GM12878 (cell line): ENCODE data around the gene PRPF31. TPM values are rescaled to one million over a fixed set of nuclear protein-coding genes. Genes with fewer than 3 reads are reported as not detected.
A peak's percentile ranks its signal among the peaks of the same experiment; 100 is the strongest.

Experiments used
- EZH2 ChIP-seq: IDR thresholded peaks from 2 replicates; pipeline ENCODE4 v1.6.1; 2012; ENCODE audit warnings: low read depth, mild to moderate bottlenecking, control low read depth, inconsistent platforms, low read length, borderline replicate concordance; ENCODE audit not compliant: control insufficient read depth
- HCFC1 ChIP-seq: fragments of 150-350 bp; IDR thresholded peaks from 2 replicates; pipeline ENCODE4 v1.6.1; 2014; ENCODE audit warnings: low read length
- KDM1A ChIP-seq: fragments of 200-600 bp; sonication (generic); IDR thresholded peaks from 2 replicates; pipeline ENCODE4 v1.6.1; 2016; ENCODE audit warnings: borderline replicate concordance
- MEF2B ChIP-seq: fragments of 450-650 bp; IDR thresholded peaks from 2 replicates; pipeline ENCODE4 v1.6.1; 2018; ENCODE audit warnings: mild to moderate bottlenecking, moderate library complexity; ENCODE audit not compliant: partially characterized antibody, poor library complexity, severe bottlenecking
- NFYB ChIP-seq: IDR thresholded peaks from 2 replicates; pipeline ENCODE4 v1.6.1; 2011; ENCODE audit warnings: low read depth, mild to moderate bottlenecking, low read length, improper control_type of control experiment, moderate library complexity; ENCODE audit not compliant: insufficient read depth
- ZBED1 ChIP-seq: IDR thresholded peaks from 2 replicates; pipeline ENCODE4 v1.6.1; 2016; ENCODE audit warnings: borderline replicate concordance
- ZSCAN29 ChIP-seq: fragments of 450-650 bp; IDR thresholded peaks from 2 replicates; pipeline ENCODE4 v1.6.1; 2017; ENCODE audit warnings: mild to moderate bottlenecking, moderate library complexity
- polyA plus RNA-seq, 11 experiments: library from polyadenylated mRNA; depleted of rRNA in 4 of 11; unstranded in 6 of 11; stranded (reverse) in 5 of 11; fragments of >200 nt; fragmentation: Nextera tagmentation in 4 of 11; fragmentation: Illumina TruSeq in 1 of 11; extraction: Ambion mirVana in 4 of 11; extraction: Trizol in 1 of 11; gene quantifications; 1 replicate in 1 of 11; 2 replicates in 10 of 11; pipeline versions ENCODE4 v1.2.1 to v1.2.3, GENCODE V29; 2011 to 2016; ENCODE audit warnings: inconsistent platforms in 2 of 11, missing spikeins in 2 of 11, low read depth in 1 of 11
- total RNA-seq, 4 experiments: library from RNA; depleted of rRNA in 3 of 4; stranded (reverse); fragments of >200 nt in 3 of 4; fragmentation: Illumina TruSeq in 1 of 4; extraction: Trizol in 1 of 4; gene quantifications; 2 replicates each; pipeline versions ENCODE4 v1.2.1 to v1.2.3, GENCODE V29; 2013 to 2021
- TF ChIP-seq, protein P1 (sequence below): fragments of 450-650 bp; IDR thresholded peaks from 2 replicates; pipeline ENCODE4 v1.6.1; 2016; ENCODE audit warnings: mild to moderate bottlenecking, moderate library complexity, borderline replicate concordance
- TF ChIP-seq, protein P2 (sequence below): IDR thresholded peaks from 2 replicates; pipeline ENCODE4 v1.6.1; 2011; ENCODE audit warnings: borderline replicate concordance, low read depth, mild to moderate bottlenecking, moderate library complexity, mixed read lengths, low read length; ENCODE audit not compliant: insufficient read depth; ENCODE audit errors: extremely low read length
- TF ChIP-seq, protein P3 (sequence below): fragments of 450-650 bp; IDR thresholded peaks from 2 replicates; pipeline ENCODE4 v1.6.1; 2016; ENCODE audit warnings: mild to moderate bottlenecking
- TF ChIP-seq, protein P4 (sequence below): IDR thresholded peaks from 2 replicates; pipeline ENCODE4 v1.6.1; 2012; ENCODE audit warnings: improper control_type of control experiment, low read depth, low read length; ENCODE audit not compliant: insufficient replicate concordance

PRPF31 gene
- total and polyA plus RNA-seq, 10 of the 15 experiments (the other 5 are each of a cell fraction or from before 2014, with no cell fraction given) = 2.7 to 170 (median 69.7) TPM

DNA sequence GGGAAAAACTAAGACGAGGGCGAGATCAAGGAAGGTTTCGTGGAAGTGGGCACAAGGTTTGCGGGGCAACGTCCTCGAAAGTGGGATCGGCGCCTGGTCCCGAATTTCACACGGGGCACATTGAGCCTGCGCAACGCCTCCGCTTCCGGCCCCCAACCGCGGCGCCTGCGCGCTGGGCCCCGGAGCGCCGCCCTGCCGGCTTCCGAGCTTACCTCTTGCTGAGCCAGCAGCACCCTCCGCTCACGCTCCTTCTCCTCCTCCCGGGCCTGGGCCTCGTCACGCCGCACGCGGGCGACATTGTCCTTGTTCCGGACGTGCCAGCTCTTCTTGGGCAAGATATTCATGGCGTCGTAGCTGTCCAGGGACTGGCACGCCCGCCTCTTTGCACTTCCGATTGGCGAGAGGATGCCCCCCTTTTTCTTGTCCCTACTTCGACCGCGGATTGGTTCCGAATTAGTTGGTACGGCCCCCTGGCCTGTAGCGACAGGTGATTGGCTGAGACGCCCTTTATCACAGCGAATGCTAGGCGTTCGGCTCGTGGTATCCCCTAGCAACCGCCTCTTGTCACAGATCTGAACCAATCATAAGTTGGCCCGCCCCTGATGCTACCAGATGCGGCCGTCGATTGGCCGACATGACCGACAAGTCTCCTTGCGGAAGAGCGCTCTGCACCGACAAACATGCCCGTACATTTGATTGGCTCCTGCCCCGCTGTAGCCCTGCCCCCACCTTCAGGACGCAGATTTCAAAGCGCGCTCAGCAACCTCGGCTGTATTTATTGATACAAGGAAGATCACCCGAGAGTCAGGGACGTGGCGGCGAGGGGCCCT is 44.0 kb downstream of the PRPF31 start, which contains the start of gene LENG1 (continued):
- TF ChIP-seq, protein P1, sequence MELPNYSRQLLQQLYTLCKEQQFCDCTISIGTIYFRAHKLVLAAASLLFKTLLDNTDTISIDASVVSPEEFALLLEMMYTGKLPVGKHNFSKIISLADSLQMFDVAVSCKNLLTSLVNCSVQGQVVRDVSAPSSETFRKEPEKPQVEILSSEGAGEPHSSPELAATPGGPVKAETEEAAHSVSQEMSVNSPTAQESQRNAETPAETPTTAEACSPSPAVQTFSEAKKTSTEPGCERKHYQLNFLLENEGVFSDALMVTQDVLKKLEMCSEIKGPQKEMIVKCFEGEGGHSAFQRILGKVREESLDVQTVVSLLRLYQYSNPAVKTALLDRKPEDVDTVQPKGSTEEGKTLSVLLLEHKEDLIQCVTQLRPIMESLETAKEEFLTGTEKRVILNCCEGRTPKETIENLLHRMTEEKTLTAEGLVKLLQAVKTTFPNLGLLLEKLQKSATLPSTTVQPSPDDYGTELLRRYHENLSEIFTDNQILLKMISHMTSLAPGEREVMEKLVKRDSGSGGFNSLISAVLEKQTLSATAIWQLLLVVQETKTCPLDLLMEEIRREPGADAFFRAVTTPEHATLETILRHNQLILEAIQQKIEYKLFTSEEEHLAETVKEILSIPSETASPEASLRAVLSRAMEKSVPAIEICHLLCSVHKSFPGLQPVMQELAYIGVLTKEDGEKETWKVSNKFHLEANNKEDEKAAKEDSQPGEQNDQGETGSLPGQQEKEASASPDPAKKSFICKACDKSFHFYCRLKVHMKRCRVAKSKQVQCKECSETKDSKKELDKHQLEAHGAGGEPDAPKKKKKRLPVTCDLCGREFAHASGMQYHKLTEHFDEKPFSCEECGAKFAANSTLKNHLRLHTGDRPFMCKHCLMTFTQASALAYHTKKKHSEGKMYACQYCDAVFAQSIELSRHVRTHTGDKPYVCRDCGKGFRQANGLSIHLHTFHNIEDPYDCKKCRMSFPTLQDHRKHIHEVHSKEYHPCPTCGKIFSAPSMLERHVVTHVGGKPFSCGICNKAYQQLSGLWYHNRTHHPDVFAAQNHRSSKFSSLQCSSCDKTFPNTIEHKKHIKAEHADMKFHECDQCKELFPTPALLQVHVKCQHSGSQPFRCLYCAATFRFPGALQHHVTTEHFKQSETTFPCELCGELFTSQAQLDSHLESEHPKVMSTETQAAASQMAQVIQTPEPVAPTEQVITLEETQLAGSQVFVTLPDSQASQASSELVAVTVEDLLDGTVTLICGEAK = peak; percentile 89
- TF ChIP-seq MEF2B = peak; percentile 67
- peak; percentile 98 for TF ChIP-seq NFYB
- TF ChIP-seq, protein P2, sequence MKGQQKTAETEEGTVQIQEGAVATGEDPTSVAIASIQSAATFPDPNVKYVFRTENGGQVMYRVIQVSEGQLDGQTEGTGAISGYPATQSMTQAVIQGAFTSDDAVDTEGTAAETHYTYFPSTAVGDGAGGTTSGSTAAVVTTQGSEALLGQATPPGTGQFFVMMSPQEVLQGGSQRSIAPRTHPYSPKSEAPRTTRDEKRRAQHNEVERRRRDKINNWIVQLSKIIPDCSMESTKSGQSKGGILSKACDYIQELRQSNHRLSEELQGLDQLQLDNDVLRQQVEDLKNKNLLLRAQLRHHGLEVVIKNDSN = no peak
- TF ChIP-seq, protein P3, sequence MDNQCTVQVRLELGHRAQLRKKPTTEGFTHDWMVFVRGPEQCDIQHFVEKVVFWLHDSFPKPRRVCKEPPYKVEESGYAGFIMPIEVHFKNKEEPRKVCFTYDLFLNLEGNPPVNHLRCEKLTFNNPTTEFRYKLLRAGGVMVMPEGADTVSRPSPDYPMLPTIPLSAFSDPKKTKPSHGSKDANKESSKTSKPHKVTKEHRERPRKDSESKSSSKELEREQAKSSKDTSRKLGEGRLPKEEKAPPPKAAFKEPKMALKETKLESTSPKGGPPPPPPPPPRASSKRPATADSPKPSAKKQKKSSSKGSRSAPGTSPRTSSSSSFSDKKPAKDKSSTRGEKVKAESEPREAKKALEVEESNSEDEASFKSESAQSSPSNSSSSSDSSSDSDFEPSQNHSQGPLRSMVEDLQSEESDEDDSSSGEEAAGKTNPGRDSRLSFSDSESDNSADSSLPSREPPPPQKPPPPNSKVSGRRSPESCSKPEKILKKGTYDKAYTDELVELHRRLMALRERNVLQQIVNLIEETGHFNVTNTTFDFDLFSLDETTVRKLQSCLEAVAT = no peak
- no peak for TF ChIP-seq HCFC1
- TF ChIP-seq, protein P4, sequence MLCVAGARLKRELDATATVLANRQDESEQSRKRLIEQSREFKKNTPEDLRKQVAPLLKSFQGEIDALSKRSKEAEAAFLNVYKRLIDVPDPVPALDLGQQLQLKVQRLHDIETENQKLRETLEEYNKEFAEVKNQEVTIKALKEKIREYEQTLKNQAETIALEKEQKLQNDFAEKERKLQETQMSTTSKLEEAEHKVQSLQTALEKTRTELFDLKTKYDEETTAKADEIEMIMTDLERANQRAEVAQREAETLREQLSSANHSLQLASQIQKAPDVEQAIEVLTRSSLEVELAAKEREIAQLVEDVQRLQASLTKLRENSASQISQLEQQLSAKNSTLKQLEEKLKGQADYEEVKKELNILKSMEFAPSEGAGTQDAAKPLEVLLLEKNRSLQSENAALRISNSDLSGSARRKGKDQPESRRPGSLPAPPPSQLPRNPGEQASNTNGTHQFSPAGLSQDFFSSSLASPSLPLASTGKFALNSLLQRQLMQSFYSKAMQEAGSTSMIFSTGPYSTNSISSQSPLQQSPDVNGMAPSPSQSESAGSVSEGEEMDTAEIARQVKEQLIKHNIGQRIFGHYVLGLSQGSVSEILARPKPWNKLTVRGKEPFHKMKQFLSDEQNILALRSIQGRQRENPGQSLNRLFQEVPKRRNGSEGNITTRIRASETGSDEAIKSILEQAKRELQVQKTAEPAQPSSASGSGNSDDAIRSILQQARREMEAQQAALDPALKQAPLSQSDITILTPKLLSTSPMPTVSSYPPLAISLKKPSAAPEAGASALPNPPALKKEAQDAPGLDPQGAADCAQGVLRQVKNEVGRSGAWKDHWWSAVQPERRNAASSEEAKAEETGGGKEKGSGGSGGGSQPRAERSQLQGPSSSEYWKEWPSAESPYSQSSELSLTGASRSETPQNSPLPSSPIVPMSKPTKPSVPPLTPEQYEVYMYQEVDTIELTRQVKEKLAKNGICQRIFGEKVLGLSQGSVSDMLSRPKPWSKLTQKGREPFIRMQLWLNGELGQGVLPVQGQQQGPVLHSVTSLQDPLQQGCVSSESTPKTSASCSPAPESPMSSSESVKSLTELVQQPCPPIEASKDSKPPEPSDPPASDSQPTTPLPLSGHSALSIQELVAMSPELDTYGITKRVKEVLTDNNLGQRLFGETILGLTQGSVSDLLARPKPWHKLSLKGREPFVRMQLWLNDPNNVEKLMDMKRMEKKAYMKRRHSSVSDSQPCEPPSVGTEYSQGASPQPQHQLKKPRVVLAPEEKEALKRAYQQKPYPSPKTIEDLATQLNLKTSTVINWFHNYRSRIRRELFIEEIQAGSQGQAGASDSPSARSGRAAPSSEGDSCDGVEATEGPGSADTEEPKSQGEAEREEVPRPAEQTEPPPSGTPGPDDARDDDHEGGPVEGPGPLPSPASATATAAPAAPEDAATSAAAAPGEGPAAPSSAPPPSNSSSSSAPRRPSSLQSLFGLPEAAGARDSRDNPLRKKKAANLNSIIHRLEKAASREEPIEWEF = no peak
- TF ChIP-seq EZH2 = no peak
- TF ChIP-seq KDM1A = no peak
- TF ChIP-seq ZSCAN29 = no peak
- no peak for TF ChIP-seq ZBED1
